ENCODE data around the gene TOB2.

TOB2 gene

DNA sequence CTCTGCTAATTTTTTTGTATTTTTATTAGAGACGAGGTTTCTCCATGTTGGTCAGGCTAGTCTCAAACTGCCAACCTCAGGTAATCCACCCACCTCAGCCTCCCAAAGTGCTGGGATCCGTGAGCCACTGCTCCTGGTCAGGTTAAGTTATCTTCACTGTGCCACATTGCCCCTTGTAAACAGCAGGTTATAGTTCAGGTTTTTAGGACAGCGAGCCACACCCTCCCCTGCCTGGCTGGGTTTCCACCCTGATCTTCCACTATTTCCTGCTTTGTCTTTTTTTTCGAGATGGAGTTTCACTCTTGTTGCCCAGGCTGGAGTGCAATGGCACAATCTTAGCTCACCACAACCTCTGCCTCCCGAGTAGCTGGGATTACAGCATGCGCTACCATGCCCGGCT, 38.4 kb upstream of the TOB2 start:
- H3K4me3 ChIP-seq (ENCODE audit: low read depth, low read length), result no peak overlapping the region
- no peak for DNase-seq (ENCODE audit: low read depth)
- TF ChIP-seq, protein P1, sequence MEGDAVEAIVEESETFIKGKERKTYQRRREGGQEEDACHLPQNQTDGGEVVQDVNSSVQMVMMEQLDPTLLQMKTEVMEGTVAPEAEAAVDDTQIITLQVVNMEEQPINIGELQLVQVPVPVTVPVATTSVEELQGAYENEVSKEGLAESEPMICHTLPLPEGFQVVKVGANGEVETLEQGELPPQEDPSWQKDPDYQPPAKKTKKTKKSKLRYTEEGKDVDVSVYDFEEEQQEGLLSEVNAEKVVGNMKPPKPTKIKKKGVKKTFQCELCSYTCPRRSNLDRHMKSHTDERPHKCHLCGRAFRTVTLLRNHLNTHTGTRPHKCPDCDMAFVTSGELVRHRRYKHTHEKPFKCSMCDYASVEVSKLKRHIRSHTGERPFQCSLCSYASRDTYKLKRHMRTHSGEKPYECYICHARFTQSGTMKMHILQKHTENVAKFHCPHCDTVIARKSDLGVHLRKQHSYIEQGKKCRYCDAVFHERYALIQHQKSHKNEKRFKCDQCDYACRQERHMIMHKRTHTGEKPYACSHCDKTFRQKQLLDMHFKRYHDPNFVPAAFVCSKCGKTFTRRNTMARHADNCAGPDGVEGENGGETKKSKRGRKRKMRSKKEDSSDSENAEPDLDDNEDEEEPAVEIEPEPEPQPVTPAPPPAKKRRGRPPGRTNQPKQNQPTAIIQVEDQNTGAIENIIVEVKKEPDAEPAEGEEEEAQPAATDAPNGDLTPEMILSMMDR (IDR thresholded peaks at IDR 0.05; ENCODE audit: control insufficient read depth, extremely low read depth, insufficient read depth), result no peak

- TF ChIP-seq, protein P1 (IDR thresholded peaks at IDR 0.05; ENCODE audit: control insufficient read depth, extremely low read depth, insufficient read depth), result no peak
- no peak for DNase-seq (ENCODE audit: low read depth)
- no peak overlapping the region for H3K4me3 ChIP-seq (ENCODE audit: low read depth, low read length)
Measured at GRCh38 chr22:41482319-41482935, 35.8 kb upstream of the TOB2 start.

- H3K4me3 ChIP-seq (ENCODE audit: low read depth, low read length), result no peak overlapping the region
- DNase-seq (ENCODE audit: low read depth), result no peak
- TF ChIP-seq, protein P1 (IDR thresholded peaks at IDR 0.05; ENCODE audit: control insufficient read depth, extremely low read depth, insufficient read depth), result no peak
Measured at GRCh38 chr22:41481925-41482318, 35.3 kb upstream of the TOB2 start.

GRCh38 chr22:41481131-41481830, 34.7 kb upstream of the TOB2 start:
- H3K4me3 ChIP-seq (ENCODE audit: low read depth, low read length), result no peak overlapping the region
- DNase-seq (ENCODE audit: low read depth), result no peak
- TF ChIP-seq, protein P1 (IDR thresholded peaks at IDR 0.05; ENCODE audit: control insufficient read depth, extremely low read depth, insufficient read depth), result no peak

DNA sequence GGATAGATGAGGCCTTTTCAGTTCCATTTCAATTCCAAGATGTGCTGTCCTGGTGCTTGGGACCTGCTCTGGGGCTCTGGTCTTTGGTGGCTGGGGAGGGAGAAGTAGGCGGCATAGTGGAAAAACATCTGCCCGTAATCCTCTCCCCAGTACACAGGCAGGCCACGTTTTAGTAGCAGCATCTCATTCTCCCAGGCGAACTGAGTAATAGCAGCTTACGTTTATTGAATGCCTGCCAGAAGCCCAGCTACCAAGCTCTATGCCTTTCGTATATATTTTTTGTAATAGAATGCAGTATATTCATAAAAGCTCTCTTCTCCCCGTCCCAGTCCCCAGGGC, 33.8 kb upstream of the TOB2 start:
- no peak for DNase-seq (ENCODE audit: low read depth)
- TF ChIP-seq, protein P1 (IDR thresholded peaks at IDR 0.05; ENCODE audit: control insufficient read depth, extremely low read depth, insufficient read depth), result no peak
- no peak overlapping the region for H3K4me3 ChIP-seq (ENCODE audit: low read depth, low read length)

- DNase-seq (ENCODE audit: low read depth), result no peak
Measured at GRCh38 chr22:41479671-41480396, 33.2 kb upstream of the TOB2 start.

More at GRCh38 chr22:41479671-41480396, 33.2 kb upstream of the TOB2 start:
- TF ChIP-seq, protein P1 (IDR thresholded peaks at IDR 0.05; ENCODE audit: control insufficient read depth, extremely low read depth, insufficient read depth), result no peak
- H3K4me3 ChIP-seq (ENCODE audit: low read depth, low read length), result no peak overlapping the region

All from LNCaP clone FGC (cell line).